HG02840 (cell line): ENCODE results near the gene MAX.

Experiments used
- ATAC-seq: cut with Tn5 transposase; IDR thresholded peaks from one replicate; pipeline ENCODE4 v1.9.1; 2021; ENCODE audit warnings: mild to moderate bottlenecking, moderate library complexity, moderate number of reproducible peaks; ENCODE audit not compliant: unreplicated experiment, low FRiP score

The MAX gene

GRCh38 chr14:65074449-65075150, 27.7 kb downstream of the MAX start:
- no peak for ATAC-seq

- no peak for ATAC-seq
Observed at GRCh38 chr14:65073605-65074201, 28.6 kb downstream of the MAX start.

- no peak for ATAC-seq
Observed at GRCh38 chr14:65072937-65073336, 29.4 kb downstream of the MAX start.

- ATAC-seq = no peak
Observed at GRCh38 chr14:65072256-65072655, 30.1 kb downstream of the MAX start.

GRCh38 chr14:65071544-65071943, 30.8 kb downstream of the MAX start:
- no peak for ATAC-seq

GRCh38 chr14:65070471-65070976, 31.8 kb downstream of the MAX start:
- no peak for ATAC-seq

GRCh38 chr14:65069874-65070413, 32.4 kb downstream of the MAX start:
- ATAC-seq = no peak

GRCh38 chr14:65065719-65066118, 36.6 kb downstream of the MAX start:
- ATAC-seq = no peak

GRCh38 chr14:65062096-65063075, 39.9 kb downstream of the MAX start:
- no peak for ATAC-seq

- ATAC-seq = no peak
Observed at GRCh38 chr14:65057695-65058094, 44.6 kb downstream of the MAX start.

- no peak for ATAC-seq
Observed at GRCh38 chr14:65054471-65055085, 47.7 kb downstream of the MAX start.

GRCh38 chr14:65053466-65053865, 48.9 kb downstream of the MAX start:
- no peak for ATAC-seq

GRCh38 chr14:65052832-65053231, 49.5 kb downstream of the MAX start:
- ATAC-seq = no peak

GRCh38 chr14:65045709-65046108, 56.6 kb downstream of the MAX start:
- no peak for ATAC-seq

- no peak for ATAC-seq
Observed at GRCh38 chr14:65045006-65045405, 57.3 kb downstream of the MAX start.

GRCh38 chr14:65044596-65044959, 57.7 kb downstream of the MAX start:
- ATAC-seq = no peak

GRCh38 chr14:65043893-65044595, 58.3 kb downstream of the MAX start:
- ATAC-seq = no peak

GRCh38 chr14:65042731-65043372, 59.5 kb downstream of the MAX start:
- ATAC-seq = no peak

GRCh38 chr14:65042296-65042695, 60.0 kb downstream of the MAX start:
- no peak for ATAC-seq
